ENCODE data around the gene GORASP1. TPM values are rescaled to one million over a fixed set of nuclear protein-coding genes. Genes with fewer than 3 reads are reported as not detected.

Gene GORASP1
- polyA plus RNA-seq, 1 donor (not counting 4 experiments of a cell fraction or from before 2014, with no cell fraction given): 43.7 TPM

GRCh38 chr3:39143051-39143885, 35.8 kb upstream of the GORASP1 start:
- Histone ChIP-seq H3K27me3 (ENCODE audit: control insufficient read depth, extremely low read depth, insufficient read depth, low read length) (no peaks in the 10 kb centered on the region), H3K9me1 (ENCODE audit: control insufficient read depth, extremely low read depth, insufficient read depth, low read length) (no peaks in the 10 kb centered on the region), H3K79me2 (ENCODE audit: control insufficient read depth, insufficient read depth, low read length) (peaks cover 13% of the 10 kb centered on the region), H3K9me3 (ENCODE audit: control insufficient read depth, low read depth, low read length) (no peaks in the 10 kb centered on the region), H3K9ac (ENCODE audit: control insufficient read depth, extremely low read depth, insufficient read depth, low read length) (no peak overlapping the region), H3K4me2 (ENCODE audit: control insufficient read depth, extremely low read depth, insufficient read depth, low read depth, low read length) (no peak overlapping the region), H3K27ac (ENCODE audit: control insufficient read depth, insufficient read depth, low read length) (no peak overlapping the region), H4K20me1 (ENCODE audit: control insufficient read depth, extremely low read depth, insufficient read depth, low read length) (peaks cover 4% of the 10 kb centered on the region), H2AFZ (ENCODE audit: control insufficient read depth, low read length) (no peak overlapping the region), H3K4me1 (ENCODE audit: control insufficient read depth, extremely low read depth, insufficient read depth, low read length) (peaks cover 59% of the 10 kb centered on the region), H3K36me3 (ENCODE audit: control insufficient read depth in 2 of 2, extremely low read depth in 1 of 2, insufficient read depth in 2 of 2, low read length in 2 of 2) (peaks cover 17 to 19% of the 10 kb centered on the region in 2 experiments), H3K4me3 (ENCODE audit: control insufficient read depth in 2 of 3, extremely low read depth in 1 of 3, insufficient read depth in 2 of 3, low read depth in 1 of 3, low read length in 3 of 3) (no peak overlapping the region)
- TF ChIP-seq CTCF (optimal IDR thresholded peaks at IDR 0.05 in 1 of 3, IDR thresholded peaks at IDR 0.05 in 1 of 3, conservative IDR thresholded peaks at IDR 0.05 in 1 of 3; ENCODE audit: extremely low read depth in 1 of 3, insufficient read depth in 2 of 3, low read length in 3 of 3) (no peak), EZH2 (IDR thresholded peaks at IDR 0.05; ENCODE audit: low read length) (no peak)
- no peak for DNase-seq (ENCODE audit: low read depth, low spot score)
- FAIRE-seq: no peak
- dilution Hi-C loops (cut with MboI; ENCODE audit: extremely low pct_ligation_motif_present, low sequenced_read_pairs): no loop called here

- Histone ChIP-seq H3K4me3 (ENCODE audit: control insufficient read depth in 2 of 3, extremely low read depth in 1 of 3, insufficient read depth in 2 of 3, low read depth in 1 of 3, low read length in 3 of 3) (no peak overlapping the region), H3K79me2 (ENCODE audit: control insufficient read depth, insufficient read depth, low read length) (peaks cover 4% of the 10 kb centered on the region), H3K4me2 (ENCODE audit: control insufficient read depth, extremely low read depth, insufficient read depth, low read depth, low read length) (no peak overlapping the region), H3K9me1 (ENCODE audit: control insufficient read depth, extremely low read depth, insufficient read depth, low read length) (no peaks in the 10 kb centered on the region), H3K9ac (ENCODE audit: control insufficient read depth, extremely low read depth, insufficient read depth, low read length) (no peak overlapping the region), H3K9me3 (ENCODE audit: control insufficient read depth, low read depth, low read length) (no peaks in the 10 kb centered on the region), H4K20me1 (ENCODE audit: control insufficient read depth, extremely low read depth, insufficient read depth, low read length) (peaks cover 4% of the 10 kb centered on the region), H3K27ac (ENCODE audit: control insufficient read depth, insufficient read depth, low read length) (no peak overlapping the region), H3K27me3 (ENCODE audit: control insufficient read depth, extremely low read depth, insufficient read depth, low read length) (no peaks in the 10 kb centered on the region), H2AFZ (ENCODE audit: control insufficient read depth, low read length) (no peak overlapping the region), H3K36me3 (ENCODE audit: control insufficient read depth in 2 of 2, extremely low read depth in 1 of 2, insufficient read depth in 2 of 2, low read length in 2 of 2) (peaks cover 17 to 19% of the 10 kb centered on the region in 2 experiments), H3K4me1 (ENCODE audit: control insufficient read depth, extremely low read depth, insufficient read depth, low read length) (peaks cover 47% of the 10 kb centered on the region)
- no peak for TF ChIP-seq EZH2 (IDR thresholded peaks at IDR 0.05; ENCODE audit: low read length)
- TF ChIP-seq CTCF (optimal IDR thresholded peaks at IDR 0.05 in 1 of 3, IDR thresholded peaks at IDR 0.05 in 1 of 3, conservative IDR thresholded peaks at IDR 0.05 in 1 of 3; ENCODE audit: extremely low read depth in 1 of 3, insufficient read depth in 2 of 3, low read length in 3 of 3): no peak
- FAIRE-seq (no peak), DNase-seq (ENCODE audit: low read depth, low spot score) (no peak)
- dilution Hi-C loops (cut with MboI; ENCODE audit: extremely low pct_ligation_motif_present, low sequenced_read_pairs): no loop called here
These were observed 34.6 kb upstream of the GORASP1 start for GRCh38 chr3:39142067-39142466.

All from keratinocyte (primary cell).